ENCODE data around the gene LRP1B.

Gene LRP1B

GRCh38 chr2:142037744-142038143, 93.1 kb downstream of the LRP1B start:
- TF ChIP-seq NFIC (IDR thresholded peaks at IDR 0.05) (no peak), MAX (IDR thresholded peaks at IDR 0.05) (no peak), TEAD4 (IDR thresholded peaks at IDR 0.05) (no peak), CREB1 (IDR thresholded peaks at IDR 0.05; ENCODE audit: low read depth) (no peak), FOXM1 (IDR thresholded peaks at IDR 0.05; ENCODE audit: borderline replicate concordance, low read depth) (no peak), YY1 (IDR thresholded peaks at IDR 0.05; ENCODE audit: low read depth) (no peak), RAD21 (IDR thresholded peaks at IDR 0.05; ENCODE audit: low read depth) (no peak), TAF1 (IDR thresholded peaks at IDR 0.05; ENCODE audit: low read depth) (no peak), TCF12 (IDR thresholded peaks at IDR 0.05; ENCODE audit: low read depth) (no peak), USF1 (IDR thresholded peaks at IDR 0.05) (no peak), EGR1 (IDR thresholded peaks at IDR 0.05) (no peak), EP300 (IDR thresholded peaks at IDR 0.05; ENCODE audit: borderline replicate concordance) (no peak), ZBTB7A (IDR thresholded peaks at IDR 0.05; ENCODE audit: low read depth) (no peak), REST (IDR thresholded peaks at IDR 0.05; ENCODE audit: low read depth) (no peak), CEBPB (IDR thresholded peaks at IDR 0.05) (no peak)

GRCh38 chr2:142037066-142037465, 93.8 kb downstream of the LRP1B start:
- no peak for TF ChIP-seq USF1 (IDR thresholded peaks at IDR 0.05)
- TF ChIP-seq TCF12 (IDR thresholded peaks at IDR 0.05; ENCODE audit: low read depth) = no peak
- TF ChIP-seq EP300 (IDR thresholded peaks at IDR 0.05; ENCODE audit: borderline replicate concordance) = no peak
- TF ChIP-seq NFIC (IDR thresholded peaks at IDR 0.05) = no peak
- TF ChIP-seq MAX (IDR thresholded peaks at IDR 0.05) = no peak
- TF ChIP-seq CREB1 (IDR thresholded peaks at IDR 0.05; ENCODE audit: low read depth) = no peak
- no peak for TF ChIP-seq TEAD4 (IDR thresholded peaks at IDR 0.05)
- no peak for TF ChIP-seq ZBTB7A (IDR thresholded peaks at IDR 0.05; ENCODE audit: low read depth)

- TF ChIP-seq CEBPB (IDR thresholded peaks at IDR 0.05) (no peak), EP300 (IDR thresholded peaks at IDR 0.05; ENCODE audit: borderline replicate concordance) (no peak), CREB1 (IDR thresholded peaks at IDR 0.05; ENCODE audit: low read depth) (no peak), FOXM1 (IDR thresholded peaks at IDR 0.05; ENCODE audit: borderline replicate concordance, low read depth) (no peak), TCF12 (IDR thresholded peaks at IDR 0.05; ENCODE audit: low read depth) (no peak), TAF1 (IDR thresholded peaks at IDR 0.05; ENCODE audit: low read depth) (no peak), RAD21 (IDR thresholded peaks at IDR 0.05; ENCODE audit: low read depth) (no peak), YY1 (IDR thresholded peaks at IDR 0.05; ENCODE audit: low read depth) (no peak), MAX (IDR thresholded peaks at IDR 0.05) (no peak)
Observed at GRCh38 chr2:142033393-142033792, 97.4 kb downstream of the LRP1B start.

GRCh38 chr2:142031656-142032055, 99.2 kb downstream of the LRP1B start:
- TF ChIP-seq TEAD4 (IDR thresholded peaks at IDR 0.05) = no peak

GRCh38 chr2:142030735-142031134, 100.1 kb downstream of the LRP1B start:
- TF ChIP-seq NFIC (IDR thresholded peaks at IDR 0.05) (no peak), CEBPB (IDR thresholded peaks at IDR 0.05) (no peak), USF1 (IDR thresholded peaks at IDR 0.05) (no peak), TAF1 (IDR thresholded peaks at IDR 0.05; ENCODE audit: low read depth) (no peak), FOXM1 (IDR thresholded peaks at IDR 0.05; ENCODE audit: borderline replicate concordance, low read depth) (no peak), TCF12 (IDR thresholded peaks at IDR 0.05; ENCODE audit: low read depth) (no peak), RAD21 (IDR thresholded peaks at IDR 0.05; ENCODE audit: low read depth) (no peak), CREB1 (IDR thresholded peaks at IDR 0.05; ENCODE audit: low read depth) (no peak)

GRCh38 chr2:142029974-142030373, 100.8 kb downstream of the LRP1B start:
- TF ChIP-seq TEAD4 (IDR thresholded peaks at IDR 0.05) (no peak), NFIC (IDR thresholded peaks at IDR 0.05) (no peak), CEBPB (IDR thresholded peaks at IDR 0.05) (no peak), MAX (IDR thresholded peaks at IDR 0.05) (no peak), RAD21 (IDR thresholded peaks at IDR 0.05; ENCODE audit: low read depth) (no peak), ZBTB7A (IDR thresholded peaks at IDR 0.05; ENCODE audit: low read depth) (no peak), USF1 (IDR thresholded peaks at IDR 0.05) (no peak), REST (IDR thresholded peaks at IDR 0.05; ENCODE audit: low read depth) (no peak), YY1 (IDR thresholded peaks at IDR 0.05; ENCODE audit: low read depth) (no peak), FOXM1 (IDR thresholded peaks at IDR 0.05; ENCODE audit: borderline replicate concordance, low read depth) (no peak), TCF12 (IDR thresholded peaks at IDR 0.05; ENCODE audit: low read depth) (no peak), CREB1 (IDR thresholded peaks at IDR 0.05; ENCODE audit: low read depth) (no peak), TAF1 (IDR thresholded peaks at IDR 0.05; ENCODE audit: low read depth) (no peak), EGR1 (IDR thresholded peaks at IDR 0.05) (no peak), EP300 (IDR thresholded peaks at IDR 0.05; ENCODE audit: borderline replicate concordance) (no peak)

Measured in Ishikawa (cell line).